Measurements from ENCODE around the gene CHSY1.
A peak's percentile ranks its signal among the peaks of the same experiment; 100 is the strongest.
"Not testable (repeated sequence)": the region's sequence is repeated elsewhere in the genome, so short reads cannot be mapped to it uniquely, and the experiment has no call there.

CHSY1 gene

GRCh38 chr15:101244889-101245668 lies 6.8 kb downstream of the CHSY1 start:
- no peak for DNase-seq

GRCh38 chr15:101244036-101244781 lies 7.6 kb downstream of the CHSY1 start:
- DNase-seq = no peak

- no peak for DNase-seq
These were observed 8.4 kb downstream of the CHSY1 start for GRCh38 chr15:101243420-101243819.

- DNase-seq = no peak
These were observed 8.9 kb downstream of the CHSY1 start for GRCh38 chr15:101242999-101243336.

GRCh38 chr15:101242160-101242998 lies 9.5 kb downstream of the CHSY1 start:
- DNase-seq = peak; percentile 82

GRCh38 chr15:101240358-101240757 lies 11.5 kb downstream of the CHSY1 start:
- DNase-seq = no peak

GRCh38 chr15:101239724-101240136 lies 12.1 kb downstream of the CHSY1 start:
- DNase-seq = peak; percentile 63

- peak; percentile 55 for DNase-seq
These were observed 14.6 kb downstream of the CHSY1 start for GRCh38 chr15:101237251-101237650.

GRCh38 chr15:101233651-101234280 lies 18.1 kb downstream of the CHSY1 start:
- no peak for DNase-seq

GRCh38 chr15:101232677-101233076 lies 19.2 kb downstream of the CHSY1 start:
- no peak for DNase-seq

- no peak for DNase-seq
These were observed 23.5 kb downstream of the CHSY1 start for GRCh38 chr15:101228313-101228712.

- no peak for DNase-seq
These were observed 26.2 kb downstream of the CHSY1 start for GRCh38 chr15:101225658-101226057.

- no peak for DNase-seq
These were observed 29.9 kb downstream of the CHSY1 start for GRCh38 chr15:101221902-101222301.

- DNase-seq = no peak
These were observed 31.8 kb downstream of the CHSY1 start for GRCh38 chr15:101220060-101220459.

GRCh38 chr15:101219441-101219840 lies 32.4 kb downstream of the CHSY1 start:
- DNase-seq = no peak

- DNase-seq = no peak
These were observed 34.4 kb downstream of the CHSY1 start for GRCh38 chr15:101217446-101217845.

- DNase-seq = no peak
These were observed 35.7 kb downstream of the CHSY1 start for GRCh38 chr15:101216100-101216499.

- DNase-seq = no peak
These were observed 36.2 kb downstream of the CHSY1 start for GRCh38 chr15:101215681-101216080.

GRCh38 chr15:101214435-101215097 lies 37.3 kb downstream of the CHSY1 start:
- not testable (repeated sequence) for DNase-seq

- no peak for DNase-seq
These were observed 38.3 kb downstream of the CHSY1 start for GRCh38 chr15:101213570-101213969.

GRCh38 chr15:101213147-101213546 lies 38.7 kb downstream of the CHSY1 start:
- DNase-seq = peak; percentile 81

GRCh38 chr15:101211897-101212296 lies 40.0 kb downstream of the CHSY1 start:
- no peak for DNase-seq
